Gastroesophageal sphincter (tissue), 3 donors: ENCODE results near the gene MTR.

Experiments
- POLR2AphosphoS5 ChIP-seq: sonication (generic); formaldehyde crosslinking; IDR thresholded peaks from one replicate; pipeline ENCODE4 v1.6.1; 2017; ENCODE audit warnings: antibody characterized with exemption
- TF ChIP-seq, protein P1 (sequence below), 4 experiments: fragments of 200-600 bp in 2 of 4; fragments of 450-650 bp in 2 of 4; sonication (generic) in 1 of 4; IDR thresholded peaks; one replicate each; pipeline ENCODE4 v1.5.1; 2017 to 2019; ENCODE audit warnings: antibody characterized with exemption in 4 of 4, mild to moderate bottlenecking in 2 of 4, moderate library complexity in 2 of 4

GRCh38 chr1:236861560-236862218 lies 66.6 kb downstream of the MTR start:
- TF ChIP-seq, protein P1, sequence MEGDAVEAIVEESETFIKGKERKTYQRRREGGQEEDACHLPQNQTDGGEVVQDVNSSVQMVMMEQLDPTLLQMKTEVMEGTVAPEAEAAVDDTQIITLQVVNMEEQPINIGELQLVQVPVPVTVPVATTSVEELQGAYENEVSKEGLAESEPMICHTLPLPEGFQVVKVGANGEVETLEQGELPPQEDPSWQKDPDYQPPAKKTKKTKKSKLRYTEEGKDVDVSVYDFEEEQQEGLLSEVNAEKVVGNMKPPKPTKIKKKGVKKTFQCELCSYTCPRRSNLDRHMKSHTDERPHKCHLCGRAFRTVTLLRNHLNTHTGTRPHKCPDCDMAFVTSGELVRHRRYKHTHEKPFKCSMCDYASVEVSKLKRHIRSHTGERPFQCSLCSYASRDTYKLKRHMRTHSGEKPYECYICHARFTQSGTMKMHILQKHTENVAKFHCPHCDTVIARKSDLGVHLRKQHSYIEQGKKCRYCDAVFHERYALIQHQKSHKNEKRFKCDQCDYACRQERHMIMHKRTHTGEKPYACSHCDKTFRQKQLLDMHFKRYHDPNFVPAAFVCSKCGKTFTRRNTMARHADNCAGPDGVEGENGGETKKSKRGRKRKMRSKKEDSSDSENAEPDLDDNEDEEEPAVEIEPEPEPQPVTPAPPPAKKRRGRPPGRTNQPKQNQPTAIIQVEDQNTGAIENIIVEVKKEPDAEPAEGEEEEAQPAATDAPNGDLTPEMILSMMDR (IDR thresholded peaks at IDR 0.05), result no peak
- TF ChIP-seq POLR2AphosphoS5, result no peak
